ENCODE results near the gene GPR108. TPM values are rescaled to one million over a fixed set of nuclear protein-coding genes. Genes with fewer than 3 reads are reported as not detected.
"Not testable (repeated sequence)": the region's sequence is repeated elsewhere in the genome, so short reads cannot be mapped to it uniquely, and the experiment has no call there.

The GPR108 gene
- total and polyA plus RNA-seq, 2 of the 8 experiments (the other 6 are each of a cell fraction or from before 2014, with no cell fraction given), result 34.9 to 46.0 TPM

DNA sequence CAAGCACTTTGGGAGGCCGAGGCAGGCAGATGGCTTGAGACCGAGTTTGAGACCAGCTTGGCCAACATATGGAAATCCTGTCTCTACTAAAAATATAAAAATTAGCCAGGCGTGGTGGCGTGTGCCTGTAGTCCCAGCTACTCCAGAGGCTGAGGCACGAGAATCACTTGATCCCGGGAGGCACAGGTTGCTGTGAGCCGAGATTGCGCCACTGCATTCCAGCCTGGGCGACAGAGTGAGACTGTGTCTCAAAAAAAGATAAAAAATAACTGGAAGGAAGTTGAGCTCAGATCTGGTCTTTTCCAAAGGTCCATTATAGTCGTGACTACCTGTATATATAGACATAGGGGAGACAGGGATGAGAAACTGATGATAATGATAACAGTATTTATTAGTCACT, 11.2 kb upstream of the GPR108 start:
- POLR2A ChIA-PET (ENCODE audit: partially characterized antibody), result interaction anchor here (0.6 to 8.0 kb wide), 3 partner anchors 8 to 21 kb away, joined by 3 to 110 read pairs (median 3); partner anchors contain the start of genes GPR108 and TRIP10

More for the DNA sequence above, 11.2 kb upstream of the GPR108 start:
- Histone ChIP-seq H3K36me3 (ENCODE audit: control insufficient read depth in 2 of 4, insufficient read depth in 4 of 4, low read length in 3 of 4) (peaks cover 31 to 83% (median 54%) of the 10 kb centered on the region in 4 experiments), H3K4me1 (replicated peaks in 1 of 4; ENCODE audit: control insufficient read depth in 3 of 4, insufficient read depth in 4 of 4, low read length in 3 of 4) (peaks cover 0 to 12% (median 9%) of the 10 kb centered on the region in 4 experiments; a peak in 6 of 7 replicates)
- not testable (repeated sequence) for H3K4me3 ChIP-seq (ENCODE audit: extremely low read depth in 1 of 4, insufficient read depth in 2 of 4, low read depth in 3 of 4, low read length in 4 of 4); H3K4ac ChIP-seq (replicated peaks; ENCODE audit: insufficient read length, low read depth, low read length); H3K4me2 ChIP-seq (ENCODE audit: insufficient read depth in 1 of 2, low read depth in 2 of 2, low read length in 2 of 2); DNase-seq (ENCODE audit: low read depth in 1 of 2, low spot score in 2 of 2); H3K79me1 ChIP-seq (ENCODE audit: low read depth, low read length); H2AK5ac ChIP-seq (ENCODE audit: low read depth, low read length); H3K9ac ChIP-seq (replicated peaks in 1 of 4; ENCODE audit: extremely low read depth in 1 of 4, low read depth in 3 of 4, low read length in 3 of 4); H3K27me3 ChIP-seq (replicated peaks in 1 of 4; ENCODE audit: control insufficient read depth in 3 of 4, extremely low read depth in 1 of 4, insufficient read depth in 3 of 4, low read length in 3 of 4); H3K9me3 ChIP-seq (ENCODE audit: insufficient read depth in 2 of 2, low read depth in 1 of 2, low read length in 1 of 2); H4K20me1 ChIP-seq (replicated peaks in 1 of 2; ENCODE audit: control insufficient read depth in 1 of 2, insufficient read depth in 2 of 2, low read length in 2 of 2); H3K56ac ChIP-seq (replicated peaks; ENCODE audit: insufficient read length, low read depth, low read length); H3K14ac ChIP-seq (ENCODE audit: insufficient read length); H3K79me2 ChIP-seq (ENCODE audit: control insufficient read depth in 1 of 2, insufficient read depth in 2 of 2, low read length in 2 of 2); H4K8ac ChIP-seq (ENCODE audit: extremely low read depth, insufficient read depth, low read length); FAIRE-seq; H4K5ac ChIP-seq (ENCODE audit: insufficient read length, low read depth, low read length); H2AFZ ChIP-seq (ENCODE audit: low read length); H3K18ac ChIP-seq (ENCODE audit: extremely low read depth, low read length); H4K91ac ChIP-seq (replicated peaks; ENCODE audit: insufficient read length, low read length); H2BK15ac ChIP-seq (ENCODE audit: low read length); H2BK120ac ChIP-seq (replicated peaks; ENCODE audit: low read depth, low read length); H3K27ac ChIP-seq (ENCODE audit: low read depth, low read length); H2BK20ac ChIP-seq (ENCODE audit: low read length); H2BK12ac ChIP-seq (ENCODE audit: low read depth, low read length); H3K23ac ChIP-seq (ENCODE audit: insufficient read length); H3K23me2 ChIP-seq (ENCODE audit: low read depth, low read length); H2BK5ac ChIP-seq (ENCODE audit: low read depth, low read length)
- CTCF ChIA-PET (ENCODE audit: partially characterized antibody), result interaction anchor here (1.3 kb wide), 1 partner anchor 10 kb away, joined by 4 read pairs; no protein-coding TSS in a partner anchor
- WGBS, 2 experiments (ENCODE audit: extremely low coverage in 1 of 2, insufficient coverage in 1 of 2, insufficient read length in 1 of 2, insufficient replicate concordance in 2 of 2, low coverage in 1 of 2, low lambda C conversion rate in 2 of 2, missing lambda C conversion rate in 1 of 2), result 86% methylated on average over 10 of the region's 10 CpGs; no CpG with 5 or more reads in 1 of the 2 experiments
